Thyroid gland (tissue), 4 donors: ENCODE measurements around the gene PDZK1IP1.

Experiments
- CTCF ChIP-seq, 6 experiments: fragments of 200-600 bp in 3 of 6; fragments of 450-650 bp in 3 of 6; sonication (generic) in 3 of 6; IDR thresholded peaks; one replicate each; pipeline ENCODE4 v1.5.1; 2016 to 2019; ENCODE audit warnings: antibody characterized with exemption in 6 of 6, mild to moderate bottlenecking in 2 of 6, inconsistent platforms in 1 of 6, moderate library complexity in 1 of 6
- POLR2A ChIP-seq, 2 donors: fragments of 450-650 bp; IDR thresholded peaks; one replicate each; pipeline ENCODE4 v1.6.1; 2017; ENCODE audit warnings: antibody characterized with exemption in 2 of 2, mild to moderate bottlenecking in 2 of 2, moderate library complexity in 1 of 2

DNA sequence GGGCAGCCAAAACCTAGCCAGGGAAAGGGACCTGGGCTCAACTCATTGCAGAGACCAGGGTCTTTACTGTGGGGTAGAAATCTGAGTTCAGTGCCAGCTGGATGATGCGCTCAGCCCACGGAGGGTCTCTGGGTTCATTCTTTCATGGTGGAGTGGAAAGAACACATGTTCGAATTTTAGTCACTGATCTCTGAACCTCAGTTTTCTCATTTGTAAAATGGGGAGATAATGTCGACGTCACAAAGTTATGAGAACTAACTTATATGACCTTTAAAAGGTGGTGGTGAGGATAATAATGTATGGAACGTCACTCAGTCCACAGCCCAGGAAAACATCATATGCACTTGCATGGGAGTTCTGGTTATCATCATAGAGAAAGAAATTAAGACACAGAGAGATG lies 43.4 kb upstream of the PDZK1IP1 start:
- no peak for TF ChIP-seq CTCF (IDR thresholded peaks at IDR 0.05)
- TF ChIP-seq POLR2A (IDR thresholded peaks at IDR 0.05) = no peak
